ENCODE data around the gene WWC2. TPM values are rescaled to one million over a fixed set of nuclear protein-coding genes. Genes with fewer than 3 reads are reported as not detected.

The WWC2 gene
- total and polyA plus RNA-seq, 10 donors = 1.4 to 32.0 (median 19.3) TPM

DNA sequence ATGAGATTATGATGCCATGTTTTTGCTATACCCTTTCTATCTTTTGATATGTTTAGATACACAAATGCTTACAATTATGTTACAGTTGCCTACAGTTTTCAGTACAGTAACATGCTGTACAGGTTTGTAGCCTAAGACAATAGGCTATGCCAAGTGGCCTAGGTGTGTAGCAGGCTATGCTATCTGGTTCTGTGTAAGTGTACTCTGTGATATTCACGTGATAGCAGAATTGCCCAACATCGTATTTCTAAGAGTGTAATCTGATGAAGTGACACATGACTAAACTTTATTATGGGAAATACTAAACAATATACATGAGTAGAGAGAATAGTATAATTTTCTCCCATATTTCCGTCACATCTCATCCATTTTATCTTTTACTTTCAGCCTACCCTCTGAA is 124.0 kb downstream of the WWC2 start:
- 87 to 98% (median 90%) methylated on average over 3 of the region's 3 CpGs for WGBS, 5 donors

GRCh38 chr4:183229397-183229796 is 130.3 kb downstream of the WWC2 start:
- H3K4me3 ChIP-seq = no peak overlapping the region
- H3K27ac ChIP-seq = no peak overlapping the region
- H3K36me3 ChIP-seq = peaks cover 0 to 4% (median 0%) of the 10 kb centered on the region in 6 donors
- DNase-seq = no peak
- H3K27me3 ChIP-seq (replicated peaks in 1 of 7) = no peaks in the 10 kb centered on the region
- TF ChIP-seq, protein P1, sequence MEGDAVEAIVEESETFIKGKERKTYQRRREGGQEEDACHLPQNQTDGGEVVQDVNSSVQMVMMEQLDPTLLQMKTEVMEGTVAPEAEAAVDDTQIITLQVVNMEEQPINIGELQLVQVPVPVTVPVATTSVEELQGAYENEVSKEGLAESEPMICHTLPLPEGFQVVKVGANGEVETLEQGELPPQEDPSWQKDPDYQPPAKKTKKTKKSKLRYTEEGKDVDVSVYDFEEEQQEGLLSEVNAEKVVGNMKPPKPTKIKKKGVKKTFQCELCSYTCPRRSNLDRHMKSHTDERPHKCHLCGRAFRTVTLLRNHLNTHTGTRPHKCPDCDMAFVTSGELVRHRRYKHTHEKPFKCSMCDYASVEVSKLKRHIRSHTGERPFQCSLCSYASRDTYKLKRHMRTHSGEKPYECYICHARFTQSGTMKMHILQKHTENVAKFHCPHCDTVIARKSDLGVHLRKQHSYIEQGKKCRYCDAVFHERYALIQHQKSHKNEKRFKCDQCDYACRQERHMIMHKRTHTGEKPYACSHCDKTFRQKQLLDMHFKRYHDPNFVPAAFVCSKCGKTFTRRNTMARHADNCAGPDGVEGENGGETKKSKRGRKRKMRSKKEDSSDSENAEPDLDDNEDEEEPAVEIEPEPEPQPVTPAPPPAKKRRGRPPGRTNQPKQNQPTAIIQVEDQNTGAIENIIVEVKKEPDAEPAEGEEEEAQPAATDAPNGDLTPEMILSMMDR (IDR thresholded peaks at IDR 0.05 in 8 of 11, conservative IDR thresholded peaks at IDR 0.05 in 3 of 11) = no peak
- TF ChIP-seq POLR2AphosphoS5 (IDR thresholded peaks at IDR 0.05) (no peak), POLR2A (IDR thresholded peaks at IDR 0.05) (no peak)
- intact Hi-C loops (cut with DNase I; ENCODE audit: low total_unique reads) = no loop called here
- H3K4me1 ChIP-seq = no peaks in the 10 kb centered on the region
- H3K9me3 ChIP-seq = no peaks in the 10 kb centered on the region

More for the DNA sequence above, 124.0 kb downstream of the WWC2 start:
- H3K27ac ChIP-seq = no peak overlapping the region
- H3K4me1 ChIP-seq = no peaks in the 10 kb centered on the region
- no peaks in the 10 kb centered on the region for H3K27me3 ChIP-seq (replicated peaks in 1 of 7)
- no peak for DNase-seq
- no peaks in the 10 kb centered on the region for H3K9me3 ChIP-seq
- intact Hi-C loops (cut with DNase I; ENCODE audit: low total_unique reads) = no loop called here
- TF ChIP-seq POLR2A (IDR thresholded peaks at IDR 0.05) (no peak), POLR2AphosphoS5 (IDR thresholded peaks at IDR 0.05) (no peak)
- TF ChIP-seq, protein P1 (IDR thresholded peaks at IDR 0.05 in 8 of 11, conservative IDR thresholded peaks at IDR 0.05 in 3 of 11) = no peak
- H3K36me3 ChIP-seq = no peaks in the 10 kb centered on the region
- no peak overlapping the region for H3K4me3 ChIP-seq

DNA sequence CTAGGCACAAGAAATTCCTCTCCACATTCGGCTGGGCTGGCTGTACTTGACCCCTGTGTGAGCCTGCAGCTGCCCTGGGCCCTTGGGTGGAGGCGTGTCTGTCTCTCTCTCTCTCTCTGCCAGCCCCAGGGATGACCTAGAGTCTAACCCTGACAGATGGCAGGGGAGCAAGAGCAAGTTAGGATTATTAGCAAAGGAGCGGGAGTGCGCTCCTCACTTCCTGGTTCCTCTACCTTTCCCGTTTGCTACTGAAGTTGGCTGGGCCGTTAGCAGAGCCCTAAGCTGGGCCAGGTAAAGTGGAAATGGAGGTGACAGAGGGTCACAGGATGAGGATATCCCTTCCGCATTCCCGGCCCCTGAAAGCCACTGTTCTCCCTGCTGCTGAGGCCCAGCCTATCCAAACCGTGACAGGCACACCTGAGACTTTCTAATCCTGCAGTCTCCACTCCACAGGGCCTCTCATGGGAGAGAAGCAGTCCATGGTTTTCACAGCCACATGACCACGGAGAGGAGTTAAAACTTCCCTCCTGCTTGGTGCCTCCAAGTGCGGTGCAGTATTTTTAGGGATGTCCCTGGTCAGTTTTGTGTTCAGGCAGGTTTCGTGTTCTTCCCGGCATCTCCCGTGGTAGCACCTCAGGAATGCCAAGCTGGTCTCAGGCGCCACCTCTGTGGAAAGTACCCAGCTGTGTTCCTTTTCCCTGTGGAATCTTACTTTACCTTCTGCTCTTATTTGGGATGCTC is 141.7 kb downstream of the WWC2 start:
- H3K27me3 ChIP-seq (replicated peaks in 1 of 7) = no peaks in the 10 kb centered on the region
- no peaks in the 10 kb centered on the region for H3K4me1 ChIP-seq
- H3K4me3 ChIP-seq = no peak overlapping the region
- intact Hi-C loops (cut with DNase I; ENCODE audit: low total_unique reads) = no loop called here
- 73 to 84% (median 82%) methylated on average over 14 to 15 of the region's 15 CpGs for WGBS, 5 donors
- peaks cover 0 to 13% (median 0%) of the 10 kb centered on the region in 6 donors for H3K36me3 ChIP-seq
- TF ChIP-seq POLR2A (IDR thresholded peaks at IDR 0.05) (no peak), POLR2AphosphoS5 (IDR thresholded peaks at IDR 0.05) (no peak)
- TF ChIP-seq, protein P1 (IDR thresholded peaks at IDR 0.05 in 8 of 11, conservative IDR thresholded peaks at IDR 0.05 in 3 of 11) = no peak
- no peak for DNase-seq
- no peak overlapping the region for H3K27ac ChIP-seq
- peaks cover 0 to 7% (median 0%) of the 10 kb centered on the region in 8 donors for H3K9me3 ChIP-seq

- Histone ChIP-seq H3K4me3 (no peak overlapping the region), H3K36me3 (peaks cover 0 to 16% (median 0%) of the 10 kb centered on the region in 6 donors), H3K27me3 (replicated peaks in 1 of 7) (no peaks in the 10 kb centered on the region), H3K9me3 (peaks cover 0 to 5% (median 0%) of the 10 kb centered on the region in 8 donors), H3K4me1 (no peaks in the 10 kb centered on the region), H3K27ac (no peak overlapping the region)
- intact Hi-C loops (cut with DNase I; ENCODE audit: low total_unique reads) = no loop called here
- WGBS, 5 donors = 84 to 95% (median 86%) methylated on average over 4 of the region's 4 CpGs
- TF ChIP-seq POLR2AphosphoS5 (IDR thresholded peaks at IDR 0.05) (no peak), POLR2A (IDR thresholded peaks at IDR 0.05) (no peak)
- TF ChIP-seq, protein P1 (IDR thresholded peaks at IDR 0.05 in 8 of 11, conservative IDR thresholded peaks at IDR 0.05 in 3 of 11) = no peak
- DNase-seq = no peak
Measured at GRCh38 chr4:183241322-183241640, 142.2 kb downstream of the WWC2 start.
